GM10266 (cell line): ENCODE results near the gene DDX5.
"Not testable (repeated sequence)": the region's sequence is repeated elsewhere in the genome, so short reads cannot be mapped to it uniquely, and the experiment has no call there.

ENCODE experiments used
- DNase-seq: peaks from one replicate; pipeline ENCODE4 v3.0.0; 2012; ENCODE audit errors: extremely low spot score
- CTCF ChIP-seq: IDR thresholded peaks from 2 replicates; pipeline ENCODE4 v1.5.1; 2012; ENCODE audit warnings: mild to moderate bottlenecking, low read depth; ENCODE audit not compliant: control insufficient read depth, insufficient read depth; ENCODE audit errors: missing control alignments

Gene DDX5

DNA sequence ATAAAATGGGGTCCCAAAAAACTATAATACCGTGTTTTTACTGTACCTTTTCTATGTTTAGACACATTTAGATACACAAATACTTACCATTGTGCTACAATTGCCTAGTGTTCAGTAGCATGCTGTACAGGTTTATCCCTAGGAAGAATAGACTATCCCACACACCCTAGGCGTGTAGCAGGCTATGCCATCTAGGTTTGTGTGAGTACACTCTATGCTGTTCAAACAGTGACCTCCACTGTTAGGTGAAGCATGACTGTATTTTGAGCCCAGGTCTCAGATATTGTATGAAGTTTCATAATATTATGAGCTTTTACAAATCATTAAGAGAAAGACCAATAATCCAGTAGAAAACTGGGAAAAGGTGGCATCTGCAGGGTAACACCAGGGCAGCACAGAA, 33.5 kb downstream of the DDX5 start:
- DNase-seq: no peak
- TF ChIP-seq CTCF: no peak

DNA sequence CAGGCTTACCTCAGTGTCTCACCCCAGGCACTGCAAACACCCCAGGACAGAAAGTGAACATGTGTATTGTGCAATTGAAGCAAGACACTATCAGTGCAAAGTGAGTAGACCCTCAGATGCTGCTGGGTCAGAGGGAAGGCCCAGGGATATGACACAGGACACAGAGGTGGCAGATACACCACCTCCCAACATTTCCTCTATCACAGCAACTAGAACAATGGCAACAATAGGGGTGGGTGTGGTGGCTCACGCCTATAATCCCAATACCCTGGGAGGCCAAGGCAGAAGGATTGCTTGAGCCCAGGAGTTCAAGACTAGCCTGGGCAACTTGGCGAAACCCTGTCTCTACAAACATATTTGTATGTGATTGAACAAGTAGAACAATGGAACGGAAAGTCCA, 34.6 kb downstream of the DDX5 start:
- DNase-seq: no peak
- TF ChIP-seq CTCF: no peak

GRCh38 chr17:64470625-64471024, 35.5 kb downstream of the DDX5 start:
- DNase-seq: no peak
- no peak for TF ChIP-seq CTCF

DNA sequence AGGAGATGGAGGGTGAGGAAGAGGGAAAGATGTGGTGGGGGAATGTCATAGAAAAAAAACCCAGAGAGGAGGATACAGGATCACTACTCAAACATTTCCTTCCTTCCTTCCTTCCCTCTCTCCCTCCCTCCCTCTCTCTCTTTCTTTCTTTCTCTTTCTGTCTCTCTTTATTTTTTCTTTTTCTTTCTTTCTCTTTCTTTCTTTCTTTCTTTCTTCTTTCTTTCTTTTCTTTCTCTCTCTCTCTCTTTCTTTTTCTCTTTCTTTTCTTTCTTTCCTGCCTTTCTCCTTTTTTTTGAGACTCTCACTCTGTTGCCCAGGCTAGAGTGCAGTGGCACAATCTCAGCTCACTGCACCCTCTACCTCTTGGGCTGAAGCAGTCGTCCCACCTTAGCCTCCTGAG, 39.3 kb downstream of the DDX5 start:
- DNase-seq: not testable (repeated sequence)

- no peak for TF ChIP-seq CTCF
- no peak for DNase-seq
Observed at GRCh38 chr17:64466019-64466735, 39.9 kb downstream of the DDX5 start.

GRCh38 chr17:64461788-64462187, 44.3 kb downstream of the DDX5 start:
- TF ChIP-seq CTCF: no peak
- no peak for DNase-seq

GRCh38 chr17:64460955-64461354, 45.1 kb downstream of the DDX5 start:
- DNase-seq: no peak
- TF ChIP-seq CTCF: no peak

DNA sequence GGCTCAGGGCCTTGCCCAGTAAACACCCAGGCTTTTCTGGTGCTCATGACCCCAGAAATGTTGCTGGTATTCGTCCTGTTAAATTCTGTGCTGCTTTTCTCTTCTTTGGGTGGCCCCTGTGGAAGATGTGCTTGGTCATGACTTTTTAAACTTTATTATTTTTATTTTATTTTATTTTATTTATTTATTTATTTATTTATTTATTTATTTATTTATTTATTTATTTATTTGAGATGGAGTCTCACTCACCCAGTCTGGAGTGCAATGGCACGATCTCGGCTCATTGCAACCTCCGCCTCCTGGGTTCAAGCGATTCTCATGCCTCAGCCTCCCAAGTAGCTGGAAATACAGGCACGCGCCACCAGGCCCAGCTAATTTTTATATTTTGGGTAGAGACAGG, 46.3 kb downstream of the DDX5 start:
- DNase-seq: not testable (repeated sequence)

DNA sequence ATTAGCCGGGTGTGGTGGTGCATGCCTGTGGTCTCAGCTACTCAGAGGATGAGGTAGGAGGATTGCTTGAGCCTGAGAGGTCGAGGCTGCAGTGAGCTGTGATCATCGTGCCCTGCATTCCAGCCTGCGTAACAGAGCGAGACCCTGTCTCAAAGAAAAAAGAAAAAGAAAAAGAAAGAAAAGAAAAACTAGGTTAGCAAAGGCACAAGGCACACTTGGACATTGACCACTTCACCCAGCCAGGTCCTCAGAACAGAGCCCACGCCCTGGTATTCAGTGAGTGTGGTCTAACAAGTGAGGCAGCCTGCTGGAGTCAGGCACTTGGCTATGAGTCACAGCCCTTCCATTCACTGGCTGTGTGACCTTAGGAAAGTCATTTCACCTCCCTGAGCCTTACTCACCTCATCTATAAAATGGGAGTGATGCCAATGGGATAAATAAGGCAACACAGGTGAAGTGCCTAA, 46.8 kb downstream of the DDX5 start:
- no peak for DNase-seq
- no peak for TF ChIP-seq CTCF
